Fibroblast of skin of scalp (primary cell): ENCODE measurements around the gene GPR183. TPM values are rescaled to one million over a fixed set of nuclear protein-coding genes. Genes with fewer than 3 reads are reported as not detected.

ENCODE experiments used
- DNase-seq: peaks from one replicate; pipeline ENCODE4 v3.0.0-alpha.2; 2013
- polyA plus RNA-seq, 2 experiments: library from polyadenylated mRNA; unstranded; fragments of 120-200 nt; gene quantifications; one replicate each; pipeline ENCODE4 v1.2.1, GENCODE V29; 2013; ENCODE audit not compliant: insufficient read length in 2 of 2

Gene GPR183
- polyA plus RNA-seq (2013, experiment 1 of 2; ENCODE audit: insufficient read length), result 1.0 TPM
- 1.2 TPM for polyA plus RNA-seq (2013, experiment 2 of 2; ENCODE audit: insufficient read length)

DNA sequence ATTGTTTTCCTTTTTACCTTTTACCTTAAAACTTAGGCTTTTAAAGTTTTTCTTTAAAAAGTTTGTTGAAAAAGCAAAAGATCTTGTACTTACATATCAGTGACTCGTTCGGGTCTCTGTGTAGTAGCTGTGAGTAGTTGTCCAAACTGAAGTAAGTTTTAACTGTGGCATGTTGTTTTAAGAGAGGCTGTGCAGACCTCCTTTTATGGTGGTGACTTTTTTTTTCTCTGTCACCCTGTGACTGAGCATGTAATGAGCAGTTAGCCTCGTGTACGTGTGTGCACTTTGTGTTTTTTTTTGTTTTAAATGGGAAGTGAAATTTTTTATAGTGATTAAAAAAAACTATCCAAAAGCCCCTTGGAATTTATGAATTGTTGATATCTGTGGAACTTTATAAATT is at the start of gene GPR183:
Gene GPR183 (minus strand): TSS at position 153 of the 400 bp plus-strand sequence. CDS start 11,254 bp downstream, outside the sequence.
- DNase-seq, result peak; percentile 72

DNA sequence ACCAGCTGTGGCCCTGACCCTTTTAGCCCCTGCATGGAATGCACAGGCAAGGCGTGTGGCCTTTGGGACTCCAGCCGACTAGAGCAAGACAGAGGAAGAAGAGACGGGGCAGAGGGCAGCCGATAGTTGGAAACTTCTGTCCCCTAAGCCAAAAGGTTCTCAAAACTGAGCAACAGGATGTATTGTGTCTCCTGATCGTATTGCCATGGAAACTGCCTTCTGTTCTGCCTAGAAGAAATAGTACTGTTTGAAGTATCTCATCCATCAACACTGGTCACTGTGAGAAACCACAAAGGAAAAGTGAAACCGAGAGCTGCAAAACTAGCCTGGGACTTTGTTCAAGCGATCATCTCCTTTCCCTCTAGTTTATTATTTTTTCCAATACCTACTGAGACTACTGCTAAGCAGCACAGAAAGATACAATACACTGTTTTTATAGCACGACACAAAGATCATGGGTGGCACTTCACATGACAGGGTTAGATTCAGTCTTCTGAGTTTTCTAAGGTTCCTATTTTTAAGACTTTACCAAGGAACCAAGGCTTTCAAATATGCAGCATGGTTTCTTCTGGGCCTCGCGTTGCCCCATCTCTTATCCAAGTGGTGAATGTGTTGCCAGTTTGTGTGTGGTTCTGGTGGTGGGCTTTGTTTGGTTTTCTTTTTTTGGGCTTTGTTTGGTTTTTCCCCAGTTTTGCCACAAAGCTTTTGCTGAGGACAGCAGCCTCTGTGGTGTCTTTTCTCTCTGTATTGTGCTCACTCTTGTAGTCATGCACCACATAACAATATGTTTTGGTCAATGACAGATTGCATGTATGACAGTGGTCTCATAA is 49.3 kb upstream of the GPR183 start:
- peak; percentile 72 for DNase-seq

- no peak for DNase-seq
Measured at GRCh38 chr13:99356012-99356261, 48.7 kb upstream of the GPR183 start.

DNA sequence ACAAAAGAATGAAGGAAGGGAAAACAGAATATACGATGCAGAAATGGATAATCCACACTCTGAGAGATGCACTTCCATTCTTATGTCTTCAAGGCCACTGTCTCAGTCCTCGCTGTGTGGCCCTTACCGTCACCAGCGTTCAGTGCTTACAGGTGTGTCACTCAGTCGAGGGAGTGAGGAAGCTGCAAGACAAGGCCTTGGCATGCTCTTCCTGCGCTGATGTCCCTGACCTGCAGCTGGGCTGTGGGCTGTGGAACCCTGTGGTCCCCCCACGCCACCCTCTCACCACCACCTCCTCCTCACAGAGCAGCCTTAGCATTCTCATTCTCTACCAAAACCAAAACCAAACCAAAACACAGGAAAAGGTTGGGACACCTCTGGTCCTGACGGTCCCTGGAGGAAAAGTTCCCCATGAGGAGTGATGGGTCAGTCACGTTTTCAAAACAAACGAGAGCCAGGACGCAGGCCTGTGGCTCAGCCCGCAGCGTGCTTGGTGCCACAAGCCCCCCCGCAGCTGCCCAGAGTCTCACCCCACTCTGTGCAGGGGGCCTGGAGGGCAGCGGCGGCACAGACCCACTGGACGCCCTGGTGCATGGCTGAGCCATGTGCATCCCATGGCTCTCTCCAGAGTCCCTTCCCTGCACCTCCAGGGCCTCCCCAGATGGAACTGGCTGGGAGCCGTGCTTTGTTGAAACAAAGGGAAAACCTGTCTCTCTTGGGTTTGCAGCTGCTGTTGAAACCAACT is 48.2 kb upstream of the GPR183 start:
- no peak for DNase-seq

DNA sequence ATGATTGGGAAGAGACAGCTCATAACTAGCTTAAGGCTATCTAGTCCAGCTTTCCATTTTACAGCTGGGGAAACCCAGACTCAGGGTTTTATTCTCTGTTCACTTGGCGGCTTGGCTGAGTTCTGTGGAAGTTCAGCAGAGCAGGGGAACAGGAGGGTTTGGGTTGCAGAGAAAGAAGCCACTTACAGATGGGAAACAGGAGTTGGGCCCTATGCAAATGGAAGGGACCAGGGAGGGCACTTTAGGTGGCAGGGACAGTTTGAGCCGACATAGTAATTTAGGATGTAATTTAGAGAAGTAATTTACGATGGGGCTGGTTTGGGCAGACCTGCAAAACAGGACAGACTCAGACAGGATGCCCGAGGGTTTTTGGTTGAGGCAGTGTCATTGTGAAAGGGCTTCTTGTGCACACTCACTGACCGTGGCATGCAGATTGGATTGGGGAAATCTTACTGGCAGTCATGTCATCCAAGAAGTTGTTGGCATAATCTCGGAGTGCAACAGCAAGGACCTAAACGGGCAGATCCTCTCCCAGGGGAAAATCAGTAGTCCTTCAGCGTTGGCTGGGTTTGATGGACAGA is 47.3 kb upstream of the GPR183 start:
- DNase-seq, result no peak

DNA sequence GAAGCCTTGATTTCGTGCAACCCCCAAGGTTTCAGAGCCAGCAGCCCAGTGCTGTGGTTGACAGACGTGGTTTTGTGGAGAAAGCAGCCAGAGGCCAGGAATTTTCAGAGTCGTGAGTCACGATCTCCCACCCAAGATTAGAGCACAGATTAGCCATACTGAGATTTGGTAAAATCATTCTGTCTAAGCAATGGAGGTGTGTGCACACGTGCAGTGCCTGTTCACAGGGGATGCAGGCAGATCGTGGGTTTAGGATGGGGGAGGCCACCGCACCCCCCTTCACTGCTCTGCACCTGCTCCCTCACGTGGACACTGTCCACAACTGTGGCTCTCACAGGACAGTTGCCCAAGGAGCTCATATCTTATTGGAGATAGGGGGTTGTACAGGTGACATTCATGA is 46.6 kb upstream of the GPR183 start:
- DNase-seq, result peak; percentile 63

- DNase-seq, result no peak
Measured at GRCh38 chr13:99353246-99353600, 46.0 kb upstream of the GPR183 start.

DNA sequence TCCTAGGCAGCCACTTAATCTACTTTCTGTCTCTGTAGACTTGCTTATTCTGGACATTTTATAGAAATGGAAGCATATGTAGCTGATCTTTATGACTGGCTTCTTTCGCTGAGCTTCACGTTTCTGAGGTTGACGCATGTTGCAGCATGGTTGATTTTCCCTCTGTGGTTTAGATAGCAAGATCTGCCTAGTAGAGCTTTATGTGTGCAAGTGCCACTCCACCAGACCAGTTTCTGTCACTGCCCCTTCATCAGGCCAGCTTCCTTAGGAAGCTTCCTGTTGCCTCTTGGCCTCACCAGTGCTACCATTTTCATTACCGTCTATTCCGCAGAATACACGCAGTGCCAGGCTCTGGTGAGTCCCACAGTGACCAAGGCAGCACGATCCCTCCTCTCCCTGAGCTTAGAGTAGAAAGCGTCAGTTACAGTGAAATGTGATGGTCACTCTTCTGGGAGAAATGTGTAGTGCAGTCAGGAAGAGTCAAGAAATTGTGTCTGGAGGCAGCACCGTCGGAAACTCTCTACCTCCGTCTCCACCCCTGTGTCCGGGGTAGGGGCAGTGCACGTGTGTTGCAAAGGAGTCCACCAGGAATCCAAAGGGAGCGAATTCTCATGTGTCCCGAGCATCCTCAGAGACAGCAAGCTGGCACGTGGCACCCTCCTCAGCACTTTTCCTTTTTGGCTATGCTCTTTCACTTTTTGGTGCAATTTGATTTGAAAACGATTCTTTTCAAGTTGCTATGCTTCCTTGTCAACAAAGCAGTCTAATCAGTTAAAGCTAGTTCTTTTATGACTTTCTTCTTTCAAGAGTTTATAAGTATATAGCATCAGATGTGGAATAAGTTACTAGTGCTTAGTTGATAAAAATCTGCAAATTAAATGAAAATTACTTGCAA is 45.4 kb upstream of the GPR183 start:
- DNase-seq, result no peak

- no peak for DNase-seq
Measured at GRCh38 chr13:99351772-99352171, 44.6 kb upstream of the GPR183 start.

DNA sequence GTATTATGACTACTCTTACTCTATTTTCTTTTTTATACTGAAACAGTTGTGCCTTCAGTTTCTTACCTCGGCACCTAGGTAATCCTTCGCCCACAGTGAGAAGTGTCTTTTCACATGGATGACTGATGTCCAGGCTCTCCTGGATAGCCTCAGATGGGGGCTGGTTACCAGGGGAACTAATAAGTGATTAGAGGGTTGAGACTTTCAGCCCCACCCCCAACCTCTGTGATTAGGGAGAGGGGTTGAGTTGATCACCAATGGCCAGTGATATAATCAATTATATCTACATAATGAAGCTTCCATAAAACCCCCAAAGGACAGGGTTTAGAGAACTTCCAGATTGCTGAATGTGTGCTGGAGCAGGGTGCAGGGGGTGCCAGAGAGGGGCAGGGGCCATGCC is 43.0 kb upstream of the GPR183 start:
- DNase-seq, result no peak

DNA sequence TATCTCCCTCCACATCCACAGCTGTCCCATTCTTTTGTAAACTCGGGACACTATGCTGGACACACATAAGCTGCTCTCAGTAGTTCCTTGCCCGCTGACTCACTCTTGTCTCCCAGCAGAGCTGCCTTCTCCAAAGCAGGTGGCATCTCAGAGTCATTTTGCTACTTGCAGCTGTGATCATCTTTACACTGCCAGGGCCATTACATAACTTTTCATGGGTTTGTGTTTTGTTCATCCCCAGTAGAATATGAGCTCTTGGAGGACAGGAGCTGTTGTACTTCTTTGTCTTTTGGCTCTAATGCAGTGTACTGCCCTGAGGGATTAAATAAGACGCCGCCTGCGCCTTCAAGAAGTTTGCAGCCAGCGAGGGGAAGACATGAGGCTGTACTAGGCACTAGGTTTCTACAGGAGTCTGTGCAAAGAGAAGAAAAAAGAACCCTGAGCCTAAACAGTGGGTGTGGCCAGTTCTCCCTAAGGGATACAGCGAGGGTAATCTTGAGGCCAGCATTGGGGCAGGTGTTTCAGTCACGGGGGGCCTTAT is 40.8 kb upstream of the GPR183 start:
- no peak for DNase-seq

- no peak for DNase-seq
Measured at GRCh38 chr13:99347335-99347878, 40.2 kb upstream of the GPR183 start.

DNA sequence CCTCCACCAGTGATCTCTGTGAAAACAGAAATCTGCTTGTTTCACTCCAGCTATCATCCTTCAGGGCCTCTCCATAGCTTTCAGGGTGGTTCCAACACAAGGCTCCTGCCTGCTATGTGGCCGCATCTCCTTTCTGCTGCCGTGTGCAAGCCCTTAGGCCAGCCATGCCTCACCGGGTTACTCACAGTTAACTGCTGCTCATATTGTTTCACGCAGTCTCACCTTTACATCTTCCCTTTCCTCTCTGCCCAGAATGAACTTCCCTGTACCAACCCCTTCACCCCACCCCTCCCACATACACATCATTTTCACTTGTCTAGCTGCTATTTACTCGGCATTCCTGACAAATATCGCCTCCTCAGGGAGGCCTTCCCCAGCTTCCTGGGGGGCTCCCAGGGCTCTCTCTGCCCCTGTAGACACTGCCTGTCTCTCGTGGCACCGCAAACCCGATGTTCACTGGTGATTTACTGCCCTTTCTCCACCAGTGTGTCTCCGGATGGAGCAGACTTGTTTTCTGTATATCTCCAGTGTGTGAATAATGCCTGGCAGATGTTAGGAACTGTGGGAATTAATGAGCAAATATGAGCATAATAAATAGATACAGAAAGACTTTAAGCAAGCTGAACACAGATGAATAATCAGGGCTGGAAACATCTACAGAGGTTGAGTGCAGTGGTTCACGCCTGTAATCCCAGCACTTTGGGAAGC is 39.3 kb upstream of the GPR183 start:
- DNase-seq, result peak; percentile 21

- no peak for DNase-seq
Measured at GRCh38 chr13:99345345-99345744, 38.1 kb upstream of the GPR183 start.

- no peak for DNase-seq
Measured at GRCh38 chr13:99344610-99345208, 37.5 kb upstream of the GPR183 start.

GRCh38 chr13:99342723-99343315 is 35.6 kb upstream of the GPR183 start:
- no peak for DNase-seq

GRCh38 chr13:99341969-99342722 is 34.9 kb upstream of the GPR183 start:
- no peak for DNase-seq

DNA sequence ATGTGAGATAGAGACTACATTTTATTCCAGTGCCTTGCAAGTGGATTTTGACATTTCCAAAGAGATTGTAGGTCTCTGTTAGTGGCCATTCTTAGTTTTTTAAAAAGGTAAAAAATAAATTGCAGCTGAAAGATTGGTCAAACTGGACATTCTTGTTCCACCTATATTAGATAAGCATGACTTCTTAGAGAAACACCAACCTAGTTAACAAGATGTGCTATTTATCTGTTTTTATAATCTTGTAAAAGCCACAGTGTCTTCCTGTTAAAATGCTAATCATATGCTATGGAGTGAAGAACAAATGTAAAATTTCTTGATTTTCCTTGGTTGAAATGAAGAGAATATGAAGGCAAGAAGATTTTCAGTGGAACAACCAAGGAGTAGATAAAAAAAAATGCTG is 33.4 kb upstream of the GPR183 start:
- no peak for DNase-seq

DNA sequence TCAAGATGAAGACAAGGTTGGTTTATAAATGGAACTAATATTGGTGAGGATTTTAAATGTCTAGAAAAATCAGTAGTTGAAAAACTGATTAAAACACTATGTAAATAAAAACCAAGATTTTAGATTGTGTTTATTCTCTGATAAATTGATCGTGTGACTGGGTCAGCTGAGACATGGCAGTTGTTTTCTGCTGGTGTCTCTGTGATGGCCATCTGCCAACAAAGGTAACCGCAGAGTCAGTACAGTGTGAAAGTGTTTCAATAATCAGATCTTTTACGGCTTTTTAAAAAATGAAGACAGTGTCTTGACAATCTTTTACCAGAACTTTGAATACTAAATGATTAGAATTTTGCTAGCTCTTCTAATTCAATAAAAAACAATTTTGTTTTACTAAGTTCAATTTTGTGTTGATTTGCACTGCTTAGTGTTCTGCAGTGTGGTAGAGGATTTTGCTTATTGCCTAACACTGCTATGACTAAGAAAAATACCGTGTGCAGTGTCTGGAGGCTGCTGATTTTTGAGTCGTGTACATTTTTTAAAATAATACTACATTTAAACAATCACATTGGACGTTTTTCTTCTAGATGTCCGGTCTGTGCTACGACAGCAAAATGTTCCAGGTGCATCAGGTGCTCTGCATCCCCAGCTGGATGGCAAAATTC is 32.7 kb upstream of the GPR183 start:
- peak; percentile 29 for DNase-seq
